HG03378 (cell line): ENCODE data around the gene ZNF358.

Source experiments
- ATAC-seq: cut with Tn5 transposase; IDR thresholded peaks from one replicate; pipeline ENCODE4 v1.9.1; 2021; ENCODE audit warnings: mild to moderate bottlenecking, moderate library complexity; ENCODE audit not compliant: unreplicated experiment

Gene ZNF358

DNA sequence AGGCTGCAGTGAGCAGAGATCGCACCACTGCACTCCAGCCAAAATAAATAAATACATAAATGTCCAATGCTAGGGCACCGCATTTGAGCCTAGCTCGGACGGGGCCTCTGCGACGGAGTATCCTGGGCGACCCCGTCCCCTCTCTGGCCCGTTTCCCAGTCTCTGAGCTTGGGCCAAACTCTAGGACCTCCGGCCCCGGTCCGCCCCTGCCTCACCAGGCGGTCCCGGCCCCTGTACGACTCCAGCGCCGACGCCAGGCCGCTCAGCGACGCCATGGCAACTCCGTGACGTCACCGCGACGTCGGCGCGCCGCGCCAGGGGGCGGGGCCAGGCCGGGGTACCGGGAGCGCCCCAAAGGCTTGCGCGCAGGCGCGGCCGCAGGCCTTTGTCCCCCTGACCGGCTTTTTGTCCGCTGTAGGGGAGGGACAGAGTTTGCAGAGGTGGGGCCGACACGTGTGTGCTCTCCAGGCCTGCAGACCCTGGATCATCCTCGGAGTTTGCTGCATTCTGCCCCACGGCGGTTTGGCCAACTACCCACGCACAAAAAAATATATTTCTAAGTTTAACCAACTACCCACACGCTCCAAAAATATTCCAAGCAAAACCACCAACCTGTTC lies 27.1 kb upstream of the ZNF358 start, which contains the start of gene PEX11G:
PEX11G (minus strand) TSS at position 300 of the 618 bp plus-strand sequence; CDS start at position 275, 25 bp downstream.
- ATAC-seq = no peak

DNA sequence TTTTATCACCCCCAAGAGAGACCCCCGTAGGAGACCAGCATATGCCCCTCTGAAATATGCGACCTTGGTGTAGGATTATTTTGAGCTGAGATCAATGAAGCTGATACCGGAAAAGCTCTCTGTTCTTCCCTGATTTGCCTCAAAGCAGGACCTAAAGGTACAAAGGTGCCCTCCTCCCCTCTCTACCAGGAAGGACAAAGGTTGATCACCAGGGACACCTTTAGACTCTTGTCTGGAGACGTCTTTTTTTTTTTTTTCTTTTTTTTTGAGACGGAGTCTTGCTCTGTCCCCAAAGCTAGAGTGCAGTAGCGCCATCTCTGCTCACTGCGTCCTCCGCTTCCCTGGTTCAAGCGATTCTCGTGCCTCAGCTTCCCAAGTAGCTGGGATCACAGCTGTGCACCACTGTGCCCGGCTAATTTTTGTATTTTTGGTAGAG lies 26.3 kb upstream of the ZNF358 start:
- ATAC-seq = no peak

DNA sequence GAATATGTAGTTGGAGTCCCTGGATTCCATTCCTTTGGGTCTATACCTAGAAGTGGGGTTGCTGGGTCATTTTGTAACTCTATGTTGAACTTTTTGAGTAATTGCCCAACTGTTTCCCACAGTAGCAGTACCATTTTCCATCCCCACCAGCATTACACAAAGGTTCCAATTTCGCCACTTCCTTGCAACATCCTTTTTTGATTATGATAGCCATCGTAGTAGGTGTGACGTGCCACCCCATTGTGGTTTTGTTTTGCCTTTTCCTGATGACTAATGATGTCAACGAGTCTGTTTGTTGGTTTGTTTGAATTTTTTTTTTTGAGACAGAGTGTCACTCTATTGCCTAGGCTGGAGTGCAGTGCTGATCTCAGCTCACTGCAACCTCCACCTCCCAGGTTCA lies 23.8 kb upstream of the ZNF358 start:
- no peak for ATAC-seq

DNA sequence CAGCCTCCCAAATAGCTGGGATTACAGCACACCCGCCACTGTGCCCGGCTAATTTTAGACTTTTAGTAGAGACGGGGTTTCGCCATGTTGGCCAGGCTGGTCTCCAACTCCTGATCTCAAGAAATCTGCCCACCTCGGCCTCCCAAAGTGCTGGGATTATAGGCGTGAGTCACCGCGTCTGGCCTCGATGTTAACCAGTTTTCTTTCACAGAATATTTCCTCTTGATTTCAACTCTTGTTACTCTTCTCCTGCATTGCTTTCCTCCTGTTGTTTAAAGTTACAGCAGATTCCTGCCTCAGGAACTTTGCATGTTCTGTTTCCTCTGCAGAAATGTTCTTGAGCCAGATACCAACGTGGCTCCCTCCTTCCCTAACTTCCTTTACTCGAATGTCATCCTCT lies 23.3 kb upstream of the ZNF358 start:
- ATAC-seq = no peak

DNA sequence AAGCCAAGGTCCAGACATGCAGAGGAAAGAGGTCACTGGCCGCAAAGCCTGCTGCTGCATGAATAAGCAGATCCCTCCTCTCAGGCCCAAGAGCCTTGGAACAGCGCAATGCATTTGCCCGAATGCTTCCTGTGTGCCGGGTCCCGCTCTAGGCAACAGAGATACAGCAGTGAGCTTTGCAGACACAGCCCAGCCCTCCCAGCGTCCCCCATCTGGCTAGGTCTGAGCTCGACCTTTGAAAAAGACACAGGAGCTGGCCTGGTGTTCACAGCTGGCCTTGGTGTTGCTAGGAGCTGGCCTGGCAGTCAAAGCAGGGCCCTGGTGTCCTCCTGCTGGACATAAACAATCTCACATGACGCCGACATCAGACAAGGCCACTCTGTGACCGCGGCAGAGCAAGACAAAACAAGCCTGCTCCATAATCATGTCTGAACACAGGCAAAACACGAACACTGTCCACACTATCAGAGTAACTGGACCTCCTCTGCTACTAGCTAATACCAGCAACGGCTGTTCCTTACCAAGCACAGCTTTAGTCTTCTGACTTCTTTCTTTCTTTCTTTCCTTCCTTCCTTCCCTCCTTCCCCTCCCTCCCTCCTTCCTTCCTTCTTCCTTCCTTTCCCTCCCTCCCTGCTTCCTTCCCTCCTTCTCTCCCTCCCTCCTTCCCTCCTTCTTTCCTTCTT lies 21.3 kb upstream of the ZNF358 start:
- ATAC-seq = no peak

DNA sequence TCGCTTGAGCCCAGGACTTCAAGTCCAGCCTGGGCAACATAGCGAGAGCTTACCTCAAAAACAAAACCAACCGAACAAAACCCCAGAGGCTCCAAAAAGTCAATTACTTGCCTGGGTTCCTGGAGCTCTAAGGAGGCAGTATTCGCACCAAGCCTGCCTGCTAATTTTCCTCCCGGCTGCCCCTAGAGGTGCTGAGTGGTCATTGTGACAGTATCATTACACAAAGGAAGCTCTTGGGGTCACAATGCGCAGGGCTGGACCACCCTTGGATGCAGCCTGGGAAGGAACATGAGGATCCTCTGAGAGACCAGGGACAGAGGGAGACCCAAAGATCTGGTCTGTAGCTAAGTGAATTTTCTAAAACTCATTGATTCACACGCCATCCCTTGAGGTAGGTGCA lies 18.6 kb upstream of the ZNF358 start:
- ATAC-seq = no peak

DNA sequence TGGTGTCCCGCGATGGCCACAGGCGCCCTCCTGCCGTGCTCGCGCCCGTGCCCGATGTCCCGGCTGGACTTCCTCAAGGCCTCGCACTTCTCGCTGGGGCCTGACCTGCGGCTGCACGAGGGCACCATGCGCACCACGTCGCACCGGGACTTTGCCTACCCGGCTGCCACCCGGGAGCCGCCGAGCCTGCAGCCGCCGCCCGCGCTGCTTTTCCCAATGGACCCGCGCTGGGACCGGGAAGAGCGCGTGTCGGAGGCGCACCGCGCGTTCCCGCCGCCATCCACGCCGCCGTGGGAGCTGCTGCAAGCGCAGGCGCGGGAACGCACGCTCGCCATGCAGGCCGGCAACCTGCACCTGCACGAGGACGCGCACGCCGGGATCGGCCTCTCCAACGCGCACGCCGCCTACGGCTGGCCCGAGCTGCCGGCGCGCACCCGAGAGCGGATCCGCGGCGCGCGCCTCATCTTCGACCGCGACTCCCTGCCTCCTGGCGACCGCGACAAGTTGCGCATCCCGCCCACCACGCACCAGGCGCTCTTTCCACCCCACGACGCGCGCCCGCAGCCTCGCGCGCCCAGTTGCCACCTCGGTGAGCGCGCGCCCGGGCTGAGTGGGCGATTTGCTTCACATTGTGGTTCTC lies 15.0 kb upstream of the ZNF358 start:
- ATAC-seq = no peak

DNA sequence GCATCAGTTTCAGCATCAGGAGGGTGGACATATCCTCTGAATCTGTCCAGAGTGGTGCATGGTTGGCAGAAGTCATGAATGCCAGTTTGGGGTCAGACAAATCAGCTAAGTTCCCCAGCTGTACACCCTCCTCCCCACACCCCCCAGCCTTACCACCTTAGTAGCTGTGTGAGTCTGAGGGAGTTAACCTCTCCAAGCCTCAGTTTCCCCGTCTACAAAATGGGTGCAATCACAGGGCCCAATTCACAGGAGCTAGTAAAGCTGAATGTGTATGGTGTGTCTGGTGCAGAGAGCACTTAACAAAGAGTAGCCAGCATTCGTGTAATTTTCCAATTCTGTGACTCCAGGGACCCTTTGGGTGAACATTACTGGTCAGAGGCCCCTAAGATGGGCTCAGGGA lies 13.4 kb upstream of the ZNF358 start:
- no peak for ATAC-seq

DNA sequence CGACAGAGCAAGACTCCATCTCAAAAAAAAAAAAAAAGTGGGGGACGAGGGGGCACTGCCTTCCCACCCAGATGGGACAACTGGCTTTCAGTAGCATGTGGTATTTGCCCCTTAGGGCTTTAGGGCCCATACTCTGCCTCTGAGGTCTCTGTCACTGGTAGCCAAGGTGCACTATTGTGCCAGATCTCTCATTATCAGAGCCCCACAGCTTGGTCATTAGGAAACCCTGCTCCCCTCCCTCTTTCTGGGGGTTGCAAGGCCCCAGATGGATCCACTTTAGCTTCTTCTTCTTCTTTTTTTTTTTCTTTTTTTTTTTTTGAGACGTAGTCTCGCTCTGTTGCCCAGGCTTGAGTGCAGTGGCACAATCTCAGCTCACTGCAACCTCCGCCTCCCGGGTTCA lies 11.2 kb upstream of the ZNF358 start:
- ATAC-seq = no peak

DNA sequence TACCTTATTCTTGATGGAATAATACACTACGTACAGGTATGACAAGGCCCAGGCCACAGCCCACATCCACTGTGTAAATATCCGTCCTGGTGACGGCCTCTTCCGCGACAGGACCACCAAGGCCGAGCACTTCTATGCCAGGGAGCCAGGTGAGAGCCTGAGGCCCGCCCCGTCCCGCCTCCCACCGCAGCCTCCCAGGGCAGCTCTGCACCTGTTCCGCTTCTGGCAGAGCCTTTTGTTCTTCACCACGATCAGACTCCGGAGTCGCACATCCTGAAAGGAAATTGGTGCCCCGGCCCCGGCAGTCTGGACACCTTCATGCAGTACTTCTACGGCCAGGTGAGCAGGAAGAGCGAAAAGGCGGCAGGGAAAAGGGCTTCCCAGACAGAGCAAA lies 10.6 kb upstream of the ZNF358 start:
- ATAC-seq = no peak

DNA sequence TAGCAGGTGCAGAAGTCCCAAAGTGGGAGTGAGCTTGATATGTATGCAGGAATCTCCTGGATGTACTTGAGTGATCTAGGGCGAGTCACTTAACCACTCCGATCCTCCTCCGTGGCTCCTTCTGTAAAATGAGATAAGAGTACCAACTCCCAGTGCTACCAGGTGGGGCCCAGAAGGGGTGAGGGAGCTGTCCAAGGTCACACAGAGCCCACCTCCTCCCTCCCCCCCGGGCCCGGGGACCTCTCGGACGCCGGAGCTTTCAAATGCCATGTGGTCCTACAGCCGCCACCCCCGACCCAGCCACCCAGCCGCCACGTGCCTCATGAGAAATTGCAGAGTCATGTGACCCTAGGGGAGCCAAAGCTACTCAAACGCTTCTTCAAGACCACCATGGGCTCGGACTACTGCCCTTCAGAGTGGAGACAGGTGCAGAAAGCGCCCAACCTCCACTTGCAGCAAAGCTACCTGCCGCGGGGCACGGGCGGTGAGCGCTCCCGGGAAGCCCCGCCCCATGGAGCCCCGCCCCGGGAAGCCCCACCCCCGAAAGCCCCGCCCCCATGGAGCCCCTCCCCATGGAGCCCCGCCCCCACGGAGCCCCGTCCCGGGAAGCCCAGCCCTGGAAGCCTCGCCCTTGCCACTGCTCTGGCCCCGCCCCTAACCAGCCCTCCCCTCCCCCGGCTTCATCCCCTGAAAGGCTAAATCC lies 10.1 kb upstream of the ZNF358 start:
- no peak for ATAC-seq

DNA sequence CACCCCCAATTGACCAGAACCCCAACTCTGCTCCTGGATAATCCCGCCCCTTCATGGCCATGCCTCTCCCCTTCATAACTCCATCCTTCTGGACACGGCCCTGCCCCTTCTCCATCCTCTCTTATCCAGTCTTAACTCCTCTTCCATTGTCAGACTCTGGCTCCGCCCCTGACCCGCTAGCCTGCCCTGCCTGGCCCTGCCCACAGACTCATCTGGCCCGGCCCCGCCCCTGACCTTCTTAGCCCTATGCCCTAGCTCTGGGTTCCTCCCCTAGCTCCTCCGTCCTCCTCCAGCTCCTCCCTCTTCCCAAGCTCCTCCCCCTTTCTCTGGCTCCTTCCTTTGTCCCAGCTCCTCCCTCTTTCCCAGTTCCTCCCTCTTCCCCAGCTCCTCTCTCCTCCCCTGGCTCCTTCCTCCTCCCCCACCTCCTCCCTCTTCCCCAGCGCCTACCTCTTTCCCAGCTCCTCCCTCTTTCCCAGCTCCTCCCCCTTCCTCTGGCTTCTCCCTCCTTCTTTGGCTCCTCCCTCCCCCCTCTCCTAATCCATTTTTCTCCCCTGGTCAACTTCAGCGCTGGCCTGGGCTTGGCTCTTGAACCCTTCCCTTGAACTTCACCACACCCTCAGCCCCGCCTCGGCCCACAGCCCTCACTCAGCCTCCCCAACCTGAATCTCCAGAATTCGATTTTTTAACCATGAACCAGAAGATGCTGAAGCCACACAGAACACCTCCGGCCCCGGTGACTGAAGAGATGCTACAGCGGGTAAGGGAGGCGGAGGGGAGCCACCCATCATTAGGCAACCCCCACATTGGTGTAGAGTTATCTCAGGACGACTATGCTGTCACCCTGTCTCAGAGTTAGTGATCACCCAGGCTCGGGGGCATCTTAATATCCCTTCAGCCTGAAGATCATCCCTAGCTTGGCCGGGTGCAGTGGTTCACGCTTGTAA lies 9.2 kb upstream of the ZNF358 start:
- ATAC-seq = no peak

DNA sequence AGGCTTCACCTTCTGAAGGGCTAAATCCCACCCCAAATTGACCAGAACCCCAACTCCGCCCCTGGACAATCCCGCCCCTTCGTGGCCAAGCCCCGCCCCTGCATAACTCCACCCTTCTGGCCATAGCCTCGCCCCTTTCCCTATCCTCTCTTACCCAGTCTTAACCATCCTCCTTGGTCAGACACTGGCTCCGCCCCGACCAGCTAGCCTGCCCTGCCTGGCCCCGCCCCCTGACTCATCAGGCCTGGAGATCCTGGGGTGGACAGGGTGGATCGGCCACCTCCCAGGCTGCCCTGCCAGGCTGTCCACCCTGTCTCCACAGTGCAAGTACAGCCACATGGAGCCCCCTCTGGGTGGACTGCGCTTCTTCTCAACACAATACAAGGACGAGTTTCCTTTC lies 8.0 kb upstream of the ZNF358 start:
- no peak for ATAC-seq

DNA sequence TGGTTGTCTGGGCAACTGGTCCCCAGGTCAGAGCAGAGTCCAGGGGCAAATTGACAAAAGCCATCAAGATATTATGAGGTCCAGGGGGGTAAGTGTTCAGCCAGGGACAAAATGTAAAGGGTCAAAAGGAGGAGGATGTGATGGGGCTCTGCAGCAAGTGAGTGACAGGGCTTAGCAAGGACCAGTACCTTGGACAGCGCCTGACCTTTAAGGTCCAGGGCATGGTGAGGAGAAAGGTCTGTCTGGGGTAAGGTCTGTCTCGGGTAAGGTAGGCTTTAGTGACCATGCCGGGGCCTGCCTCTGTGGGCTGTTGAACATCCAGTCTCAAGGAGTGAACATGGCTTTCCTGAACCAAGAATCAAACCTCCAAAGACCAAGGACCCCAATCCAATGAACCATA lies 6.3 kb upstream of the ZNF358 start:
- ATAC-seq = no peak

DNA sequence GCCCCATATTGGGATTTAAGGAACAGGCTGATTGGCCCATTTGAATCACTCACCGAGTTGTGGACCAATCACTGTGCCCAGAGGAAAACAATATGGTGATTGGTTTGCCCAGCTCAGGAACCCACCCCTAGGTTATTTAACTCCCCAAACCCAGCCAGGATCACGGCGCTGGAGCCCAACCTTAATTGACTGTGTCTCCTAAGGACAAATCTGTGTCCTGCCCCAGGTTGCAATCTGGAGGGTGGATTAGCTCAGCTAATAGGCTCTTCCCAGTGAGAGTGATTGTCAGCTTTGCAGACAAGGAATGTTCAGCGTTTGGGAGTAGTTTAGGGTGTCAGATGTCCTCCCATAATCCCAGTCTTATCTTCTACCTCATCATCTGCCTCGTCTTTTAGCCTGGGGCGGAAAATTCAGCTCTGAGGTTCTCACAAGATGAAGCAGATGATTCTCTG lies 3.5 kb upstream of the ZNF358 start:
- no peak for ATAC-seq

DNA sequence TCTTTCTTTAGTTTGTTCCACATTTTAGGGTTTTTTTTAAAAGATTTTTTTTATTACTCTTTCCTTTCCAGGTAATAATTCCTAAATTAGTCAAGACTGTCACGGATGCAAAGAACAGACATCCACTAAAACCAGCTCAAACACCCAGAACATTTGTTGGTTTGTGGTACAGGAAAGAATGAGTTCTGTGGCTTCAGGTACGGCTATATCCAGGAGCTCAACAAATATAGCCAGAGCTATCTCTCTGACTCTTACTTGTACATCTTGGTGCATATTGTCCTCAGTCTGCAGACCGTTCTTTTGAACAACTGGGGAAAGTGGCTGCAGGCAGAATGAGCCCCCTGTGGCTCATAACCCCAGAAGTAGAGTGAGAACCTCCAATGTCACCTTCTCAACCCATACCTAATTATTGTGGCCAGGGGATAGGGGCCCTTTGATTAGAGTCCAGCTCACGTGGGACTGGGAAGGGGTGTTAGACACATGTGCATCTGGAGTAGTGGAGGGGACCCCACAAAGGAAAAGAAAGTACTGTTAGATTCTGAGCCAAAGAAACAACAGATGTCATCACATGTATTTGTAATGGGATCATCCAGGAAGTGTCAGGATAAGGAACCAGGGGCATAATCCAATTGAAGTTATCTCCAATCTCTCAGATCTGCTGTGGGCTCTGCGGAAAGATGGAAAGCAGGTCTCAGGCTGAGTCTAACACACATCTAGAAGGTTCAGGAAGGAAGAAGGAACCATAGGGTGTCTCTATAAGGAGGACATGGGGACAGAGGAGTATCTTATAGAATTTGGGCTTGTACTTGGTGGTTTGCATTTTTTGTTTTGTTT lies 1.9 kb upstream of the ZNF358 start:
- ATAC-seq = no peak

DNA sequence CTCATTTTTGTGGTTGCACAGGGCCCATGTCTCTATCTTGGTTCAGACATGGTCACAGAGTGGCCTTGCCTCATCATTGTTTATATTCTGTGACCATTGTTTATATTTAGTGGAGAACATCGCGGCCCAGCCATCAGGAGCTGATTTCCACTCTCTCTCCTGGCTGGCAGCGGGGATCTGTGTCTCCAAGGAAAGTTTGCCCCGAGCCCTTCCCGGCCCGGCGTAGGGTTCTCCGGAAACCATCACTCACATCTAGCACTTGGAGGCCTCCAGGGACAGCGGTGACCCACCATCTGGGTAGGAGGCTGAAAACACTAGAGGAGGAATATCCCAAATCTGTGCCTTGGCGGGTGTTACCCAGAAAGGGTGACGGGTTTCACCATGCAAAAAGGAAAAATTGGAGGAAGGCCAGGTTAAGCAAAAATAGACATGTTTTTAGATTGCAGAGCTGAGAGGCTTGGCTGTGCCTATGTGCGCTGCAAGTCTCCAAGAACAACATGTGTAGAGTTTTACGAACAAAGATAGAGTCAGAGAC lies 726 bp upstream of the ZNF358 start:
- ATAC-seq = no peak

DNA sequence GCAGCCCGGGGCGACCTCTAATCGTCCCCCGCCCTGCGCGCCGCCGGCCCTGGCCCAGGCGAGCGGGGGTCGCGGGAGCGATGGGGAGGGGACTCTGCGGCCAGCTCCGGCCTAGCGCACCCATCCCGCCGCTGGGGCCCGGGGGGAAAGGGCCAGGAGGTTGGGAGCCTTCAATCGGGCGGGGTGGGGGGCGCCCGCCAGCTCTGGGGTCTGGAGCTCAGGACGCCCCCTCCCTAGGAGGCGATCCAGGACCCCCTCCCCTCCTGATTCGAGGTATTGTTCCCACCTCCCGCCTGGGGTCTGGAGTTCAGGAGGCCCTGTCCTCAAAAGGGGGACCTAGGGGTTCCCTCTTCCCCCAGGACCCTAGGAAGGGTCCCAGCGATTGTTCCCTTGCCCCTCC lies 430 bp downstream of the ZNF358 start:
- no peak for ATAC-seq

DNA sequence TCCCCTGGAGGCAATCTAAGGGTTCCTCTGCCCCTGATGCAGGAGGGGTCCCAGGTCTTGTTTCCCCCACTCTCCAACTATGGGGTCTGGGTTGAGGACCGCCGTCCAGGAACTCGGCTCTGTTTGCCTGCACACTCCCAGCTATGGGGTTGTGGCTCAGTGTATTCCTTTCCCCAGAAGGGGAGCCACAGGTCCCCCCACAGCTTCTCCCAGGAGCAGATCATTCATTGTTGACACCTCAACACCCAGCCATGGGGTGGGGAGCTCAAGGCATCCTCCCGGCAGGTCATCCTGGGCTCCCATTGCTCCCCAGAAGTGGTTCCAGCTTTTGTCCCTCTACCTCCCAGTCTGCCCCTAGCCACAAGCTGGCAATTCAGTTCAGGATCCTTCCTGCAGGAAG lies 975 bp downstream of the ZNF358 start:
- no peak for ATAC-seq
